Calu3 (cell line): ENCODE data around the gene ISYNA1. TPM values are rescaled to one million over a fixed set of nuclear protein-coding genes. Genes with fewer than 3 reads are reported as not detected.
A peak's percentile ranks its signal among the peaks of the same experiment; 100 is the strongest.

Source experiments
- BruUV-seq: library from RNA; stranded (reverse); fragments of 400-500 nt; replicated peaks from 2 replicates; lab custom pipeline; 2021; lab: Mats Ljungman, UMichigan
- CTCF ChIA-PET: fragments of 300-600 bp; sonication (Branson Sonifier 250); formaldehyde crosslinking; loops from one replicate; lab custom pipeline; 2022; ENCODE audit warnings: antibody characterized with exemption; lab: Charles Lee
- DNase-seq: peaks from one replicate; pipeline ENCODE4 v3.0.0; 2022
- H3K27ac Mint-ChIP-seq: one replicate; pipeline ENCODE4 v1.8.0; 2022; ENCODE audit warnings: mixed read lengths; ENCODE audit not compliant: unreplicated experiment
- H3K27me3 Mint-ChIP-seq: one replicate; pipeline ENCODE4 v1.8.0; 2022; ENCODE audit warnings: mixed read lengths; ENCODE audit not compliant: unreplicated experiment
- H3K36me3 Mint-ChIP-seq: one replicate; pipeline ENCODE4 v1.8.0; 2022; ENCODE audit warnings: mild to moderate bottlenecking, moderate library complexity, mixed read lengths; ENCODE audit not compliant: insufficient read depth, unreplicated experiment
- H3K4me1 Mint-ChIP-seq: one replicate; pipeline ENCODE4 v1.8.0; 2022; ENCODE audit warnings: mild to moderate bottlenecking, low read depth, mixed read lengths; ENCODE audit not compliant: unreplicated experiment
- H3K4me3 Mint-ChIP-seq: one replicate; pipeline ENCODE4 v1.8.0; 2022; ENCODE audit warnings: mild to moderate bottlenecking, low read depth, moderate library complexity, mixed read lengths; ENCODE audit not compliant: unreplicated experiment
- H3K9me3 Mint-ChIP-seq: one replicate; pipeline ENCODE4 v1.8.0; 2022; ENCODE audit warnings: low read depth, mixed read lengths; ENCODE audit not compliant: unreplicated experiment
- CTCF ChIP-seq: fragments of 200-600 bp; IDR thresholded peaks from one replicate; pipeline ENCODE4 v1.8.0; 2022; ENCODE audit warnings: antibody characterized with exemption; ENCODE audit not compliant: unreplicated experiment
- intact Hi-C: fragments of 100-400 bp; cut with micrococcal nuclease; formaldehyde crosslinking; loops from one replicate; pipeline ENCODE4 v1.10.0; 2022; ENCODE audit not compliant: unreplicated experiment
- total RNA-seq: library from RNA; stranded (reverse); gene quantifications from 2 replicates; pipeline ENCODE4 v1.2.3, GENCODE V29; 2022

The ISYNA1 gene
- total RNA-seq, 1 experiment from 2014 or later: 94.9 TPM

- CTCF ChIA-PET: no interaction called here
- no peak for TF ChIP-seq CTCF
- DNase-seq: no peak
- no peaks in the 10 kb centered on the region for H3K9me3 Mint-ChIP-seq
- peak overlapping the region; percentile 76 for H3K4me3 Mint-ChIP-seq
- no TSS peak for BruUV-seq
- H3K27me3 Mint-ChIP-seq: no peaks in the 10 kb centered on the region
- H3K4me1 Mint-ChIP-seq: peaks cover 28% of the 10 kb centered on the region
- H3K36me3 Mint-ChIP-seq: peaks cover 57% of the 10 kb centered on the region
- intact Hi-C loops: no loop called here
- peak overlapping the region; percentile 79 for H3K27ac Mint-ChIP-seq
Observed at GRCh38 chr19:18388960-18389725, 48.8 kb downstream of the ISYNA1 start.

DNA sequence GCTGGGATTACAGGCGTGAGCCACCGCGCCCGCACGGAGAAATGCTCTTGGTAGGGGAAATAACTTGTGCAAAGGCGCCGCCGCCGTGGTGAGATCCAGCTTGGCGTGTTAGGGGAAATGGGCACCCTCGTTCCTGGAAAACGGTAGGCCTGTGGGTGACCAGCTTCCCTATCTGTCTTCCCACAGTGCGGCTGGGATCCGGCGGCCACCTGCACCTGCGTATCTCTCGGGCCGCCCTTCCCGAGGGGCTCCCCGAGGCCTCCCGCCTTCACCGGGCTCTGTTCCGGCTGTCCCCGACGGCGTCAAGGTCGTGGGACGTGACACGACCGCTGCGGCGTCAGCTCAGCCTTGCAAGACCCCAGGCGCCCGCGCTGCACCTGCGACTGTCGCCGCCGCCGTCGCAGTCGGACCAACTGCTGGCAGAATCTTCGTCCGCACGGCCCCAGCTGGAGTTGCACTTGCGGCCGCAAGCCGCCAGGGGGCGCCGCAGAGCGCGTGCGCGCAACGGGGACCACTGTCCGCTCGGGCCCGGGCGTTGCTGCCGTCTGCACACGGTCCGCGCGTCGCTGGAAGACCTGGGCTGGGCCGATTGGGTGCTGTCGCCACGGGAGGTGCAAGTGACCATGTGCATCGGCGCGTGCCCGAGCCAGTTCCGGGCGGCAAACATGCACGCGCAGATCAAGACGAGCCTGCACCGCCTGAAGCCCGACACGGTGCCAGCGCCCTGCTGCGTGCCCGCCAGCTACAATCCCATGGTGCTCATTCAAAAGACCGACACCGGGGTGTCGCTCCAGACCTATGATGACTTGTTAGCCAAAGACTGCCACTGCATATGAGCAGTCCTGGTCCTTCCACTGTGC, 49.6 kb downstream of the ISYNA1 start:
- intact Hi-C loops: no loop called here
- H3K27me3 Mint-ChIP-seq: no peaks in the 10 kb centered on the region
- peak; percentile 87 for TF ChIP-seq CTCF
- H3K36me3 Mint-ChIP-seq: peaks cover 57% of the 10 kb centered on the region
- peaks cover 28% of the 10 kb centered on the region for H3K4me1 Mint-ChIP-seq
- CTCF ChIA-PET: interaction anchor here (0.5 to 0.9 kb wide), 4 partner anchors 9 to 39 kb away, joined by 3 to 9 read pairs (median 8); no protein-coding TSS in a partner anchor
- BruUV-seq: no TSS peak
- DNase-seq: peak; percentile 61
- H3K9me3 Mint-ChIP-seq: no peaks in the 10 kb centered on the region
- peak overlapping the region; percentile 76 for H3K4me3 Mint-ChIP-seq
- no peak overlapping the region for H3K27ac Mint-ChIP-seq

GRCh38 chr19:18386543-18387271, 51.2 kb downstream of the ISYNA1 start:
- H3K4me3 Mint-ChIP-seq: peak overlapping the region; percentile 76
- peaks cover 57% of the 10 kb centered on the region for H3K36me3 Mint-ChIP-seq
- DNase-seq: no peak
- CTCF ChIA-PET: interaction anchor here (0.7 to 1.0 kb wide), 4 partner anchors 22 to 94 kb away, joined by 3 to 5 read pairs (median 4); no protein-coding TSS in a partner anchor
- intact Hi-C loops: no loop called here
- H3K27ac Mint-ChIP-seq: peak overlapping the region; percentile 92
- TSS peak; percentile 50 for BruUV-seq
- no peaks in the 10 kb centered on the region for H3K27me3 Mint-ChIP-seq
- no peaks in the 10 kb centered on the region for H3K9me3 Mint-ChIP-seq
- peaks cover 28% of the 10 kb centered on the region for H3K4me1 Mint-ChIP-seq
- TF ChIP-seq CTCF: no peak
